NCI-H2196 treated with DMSO at 0.1 percent for 48 hours (cell line): Measurements from ENCODE around the gene SPAG9.

Experiments used
- DNase-seq: peaks from one replicate; lab custom pipeline; 2025; ENCODE audit not compliant: unreplicated experiment; lab: John Stamatoyannopoulos, UW

The SPAG9 gene

DNA sequence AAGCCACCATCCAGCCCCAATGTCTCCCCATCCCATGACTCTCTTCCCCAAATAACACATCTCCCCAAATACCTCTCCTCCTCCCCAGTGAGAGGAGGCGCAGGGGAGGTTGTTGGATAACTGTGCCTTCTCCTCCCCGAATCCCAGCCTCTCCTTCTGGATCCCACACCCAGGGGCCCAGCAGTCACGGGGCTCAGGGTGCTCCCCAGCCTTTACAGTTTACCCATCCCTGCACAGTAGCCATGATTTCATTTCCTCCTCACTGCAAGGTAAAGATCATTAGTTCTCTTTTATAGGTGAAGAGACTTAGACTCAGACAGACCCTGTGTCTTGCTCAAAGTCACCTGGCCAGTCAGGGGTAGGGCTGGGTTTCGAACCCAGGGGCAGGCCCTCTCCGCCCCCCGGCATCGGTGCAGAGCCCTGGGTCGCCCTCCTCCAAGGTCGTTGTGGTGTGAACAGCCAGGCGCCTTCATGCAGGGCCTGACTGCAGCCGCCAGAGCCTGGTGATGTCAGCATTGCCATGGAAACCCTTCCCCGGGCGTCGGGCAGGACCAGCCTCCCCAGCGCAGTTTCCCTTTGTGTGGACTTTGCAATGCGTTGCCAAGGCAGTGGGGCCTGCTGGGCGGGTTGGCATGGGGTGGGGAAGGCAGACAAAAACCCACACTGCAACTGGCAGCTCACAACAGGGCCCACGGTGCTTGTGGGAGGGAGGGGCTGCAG, 201.2 kb downstream of the SPAG9 start:
- peak; percentile 95 for DNase-seq

DNA sequence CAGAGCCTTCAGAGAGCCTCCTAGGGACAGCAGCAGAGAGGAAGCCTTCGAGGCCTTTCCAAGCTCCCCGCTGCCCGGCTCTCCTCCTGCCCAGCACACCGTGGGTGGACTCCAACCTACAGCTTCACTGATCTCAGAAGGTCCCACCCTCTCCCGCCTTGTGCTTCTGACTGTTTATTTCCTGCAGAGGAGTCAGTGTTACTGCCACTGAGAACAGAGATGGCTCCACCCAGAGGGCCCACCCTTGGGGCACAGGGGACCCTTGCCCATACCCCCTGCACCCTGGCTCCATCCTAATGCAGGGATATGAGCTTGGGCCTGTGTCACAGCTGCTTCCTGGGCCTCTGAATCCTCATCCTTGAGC, 201.8 kb downstream of the SPAG9 start:
- no peak for DNase-seq

DNA sequence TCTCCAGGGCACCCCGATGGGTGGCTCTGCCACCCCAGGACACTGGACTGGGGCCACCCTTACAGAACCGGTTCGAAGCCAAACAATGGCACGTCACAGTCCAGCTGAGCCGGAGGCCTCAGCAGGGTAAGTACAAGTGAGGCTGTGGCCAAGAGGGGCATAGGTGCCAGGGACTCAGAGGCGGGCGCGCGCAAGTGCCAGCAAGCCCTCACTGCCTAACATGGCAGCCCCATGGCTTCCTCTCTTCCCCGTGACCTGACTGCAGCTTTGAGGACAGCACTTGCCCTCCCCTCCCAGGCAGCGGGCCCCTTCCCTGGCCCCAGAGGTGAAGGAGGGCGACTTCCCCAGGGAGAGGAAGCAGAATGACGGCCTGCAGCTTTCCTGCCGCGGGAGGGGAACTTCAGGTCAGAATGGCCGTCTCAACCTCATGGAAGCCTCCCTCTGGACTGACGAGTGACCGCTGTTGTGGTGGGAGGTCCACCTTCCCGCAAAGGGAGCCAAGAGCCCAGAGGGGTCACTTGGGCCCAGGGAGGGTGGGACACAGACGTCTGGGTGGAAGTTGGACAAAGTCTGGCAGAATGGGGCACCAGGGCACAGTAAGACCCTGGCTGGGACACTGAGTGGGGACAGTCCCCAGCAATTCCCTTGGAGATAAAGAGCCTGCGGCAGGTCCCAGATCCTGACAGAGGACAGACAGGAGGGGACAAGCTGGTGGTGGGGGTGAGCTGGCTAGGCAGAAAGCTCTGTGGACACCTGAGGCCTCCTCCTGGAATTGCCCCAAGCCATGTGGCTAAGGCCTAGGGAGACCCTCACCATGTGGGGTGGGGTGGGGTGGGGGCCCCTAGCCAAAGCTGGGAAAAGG, 202.4 kb downstream of the SPAG9 start:
- DNase-seq = no peak

DNA sequence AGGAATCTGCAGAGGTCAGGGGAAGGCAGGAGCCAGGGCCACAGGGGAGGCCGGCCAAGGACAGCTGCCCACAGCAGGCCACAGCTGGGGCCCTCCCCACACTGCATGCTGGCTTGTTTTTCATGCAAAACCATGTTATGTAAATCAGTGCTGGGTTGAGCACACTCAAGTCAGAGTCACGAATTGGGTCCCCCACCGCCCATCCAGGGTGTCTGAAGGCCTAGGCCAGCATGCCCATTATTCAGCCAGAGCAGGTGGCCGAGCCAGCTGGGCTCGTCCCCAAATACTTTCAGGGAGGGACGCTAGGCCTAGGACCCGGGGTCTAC, 203.3 kb downstream of the SPAG9 start:
- no peak for DNase-seq

DNA sequence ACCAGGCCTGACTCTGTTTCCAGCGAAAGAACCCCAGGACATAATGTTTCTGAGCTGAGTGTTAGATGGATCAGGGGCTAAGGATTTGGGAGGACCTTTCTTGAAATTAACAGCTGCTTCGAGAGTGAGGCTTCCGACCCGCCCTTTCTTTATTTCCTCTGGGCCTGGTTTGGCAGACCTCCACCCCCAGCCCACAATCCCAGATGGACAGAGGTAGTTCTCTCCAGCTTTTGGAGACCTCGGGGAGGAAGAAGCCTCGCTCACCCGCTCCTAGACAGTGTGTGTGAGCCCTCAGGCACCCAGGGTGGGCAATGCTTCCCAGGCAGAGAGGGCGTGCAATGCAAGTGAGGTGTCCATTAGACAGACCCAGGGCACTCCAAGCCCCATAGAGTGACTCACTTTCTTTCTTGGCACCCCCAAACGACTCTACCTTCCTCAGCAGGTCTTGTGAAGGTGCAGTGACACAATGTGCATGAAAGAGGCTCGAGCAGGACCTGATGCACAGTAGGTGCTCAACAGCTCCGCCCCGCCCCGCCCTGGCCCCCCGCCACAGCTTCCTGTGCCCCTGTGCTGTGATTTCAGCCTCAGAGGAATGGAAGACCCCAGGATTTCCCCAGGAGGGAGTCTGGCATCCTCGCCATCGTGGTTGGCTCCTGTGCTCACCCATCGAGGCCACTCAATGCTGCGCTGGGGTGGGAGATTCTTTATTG, 203.8 kb downstream of the SPAG9 start:
- DNase-seq = no peak

DNA sequence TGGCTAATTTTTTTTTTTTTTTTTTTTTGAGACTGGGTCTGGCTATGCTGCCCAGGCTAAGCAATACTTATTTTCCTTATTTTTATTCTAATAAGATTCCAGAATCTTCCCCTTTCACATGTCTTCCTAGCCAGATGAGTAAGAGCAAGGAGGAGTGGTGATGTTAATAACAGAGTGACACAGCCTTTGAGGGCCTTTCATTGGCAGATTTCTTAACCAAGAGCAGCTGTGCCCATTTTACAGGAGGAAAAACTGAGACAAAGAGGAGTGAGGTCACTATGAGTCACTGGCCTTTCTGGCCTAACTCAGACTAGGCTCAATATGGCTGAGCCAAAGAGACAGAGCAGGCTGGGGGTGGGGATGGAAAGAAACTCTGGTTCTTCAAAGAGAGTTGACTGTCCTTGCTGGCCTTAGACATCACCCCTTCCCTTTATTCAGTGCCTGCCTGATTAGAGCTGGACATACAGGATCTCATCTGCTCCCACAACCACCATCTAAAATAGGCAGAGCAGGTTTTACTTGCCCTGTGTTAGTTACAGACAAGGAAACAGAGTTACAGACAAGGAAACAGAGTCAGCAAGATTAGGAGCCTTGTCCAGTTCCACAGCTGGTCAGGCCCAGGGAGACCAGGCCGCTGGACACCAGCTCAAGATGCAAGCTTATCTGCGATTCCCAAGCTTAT, 204.5 kb downstream of the SPAG9 start:
- no peak for DNase-seq

DNA sequence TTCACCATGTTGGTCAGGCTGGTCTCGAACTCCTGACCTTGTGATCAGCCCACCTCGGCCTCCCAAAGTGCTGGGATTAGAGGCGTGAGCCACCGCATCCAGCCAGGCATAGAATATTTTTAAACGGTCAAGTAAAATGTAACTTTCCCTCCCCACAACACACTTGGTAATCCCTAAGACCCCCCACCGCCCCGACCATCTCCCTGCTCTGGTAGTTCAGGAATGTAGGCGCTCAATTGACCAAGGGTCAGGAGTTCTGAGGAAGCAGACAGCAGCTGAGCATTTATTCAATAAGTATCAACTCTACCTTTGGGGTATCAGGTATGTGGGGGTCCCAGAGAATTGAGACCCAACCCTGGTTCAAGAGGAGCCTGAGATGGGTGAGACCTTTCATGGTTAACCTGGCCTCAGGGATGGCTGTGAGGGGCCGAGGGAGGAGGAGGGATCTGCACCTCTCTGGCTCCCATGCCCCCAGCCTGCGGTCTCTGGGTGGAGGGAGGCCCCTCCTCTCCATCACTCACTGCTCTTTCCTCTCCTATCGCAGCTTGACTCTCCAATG, 206.1 kb downstream of the SPAG9 start:
- DNase-seq = no peak

DNA sequence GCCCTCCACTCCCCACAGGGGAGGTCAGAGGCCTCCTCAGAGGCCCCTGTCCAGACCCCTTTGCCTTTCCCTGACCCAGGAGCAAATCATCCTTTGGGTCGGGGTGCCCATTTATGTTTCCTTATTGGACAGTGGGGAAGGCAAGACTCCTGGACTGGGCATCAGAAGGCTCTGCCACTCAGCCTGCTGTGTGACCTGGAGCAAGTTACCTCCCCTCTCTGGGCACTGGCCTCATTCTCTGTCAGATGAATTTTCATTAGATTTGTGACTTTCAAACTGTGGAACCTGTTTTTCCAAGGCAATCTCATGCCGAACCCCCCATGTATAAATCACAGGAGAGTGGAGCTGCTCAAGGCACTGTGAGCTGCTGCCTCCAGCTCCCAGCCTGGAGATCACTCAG, 207.5 kb downstream of the SPAG9 start:
- no peak for DNase-seq
